HG02798 (cell line): ENCODE data around the gene ALK.

Experiments used
- ATAC-seq: cut with Tn5 transposase; IDR thresholded peaks from one replicate; pipeline ENCODE4 v1.9.1; 2021; ENCODE audit warnings: mild to moderate bottlenecking; ENCODE audit not compliant: unreplicated experiment, poor library complexity

Gene ALK

DNA sequence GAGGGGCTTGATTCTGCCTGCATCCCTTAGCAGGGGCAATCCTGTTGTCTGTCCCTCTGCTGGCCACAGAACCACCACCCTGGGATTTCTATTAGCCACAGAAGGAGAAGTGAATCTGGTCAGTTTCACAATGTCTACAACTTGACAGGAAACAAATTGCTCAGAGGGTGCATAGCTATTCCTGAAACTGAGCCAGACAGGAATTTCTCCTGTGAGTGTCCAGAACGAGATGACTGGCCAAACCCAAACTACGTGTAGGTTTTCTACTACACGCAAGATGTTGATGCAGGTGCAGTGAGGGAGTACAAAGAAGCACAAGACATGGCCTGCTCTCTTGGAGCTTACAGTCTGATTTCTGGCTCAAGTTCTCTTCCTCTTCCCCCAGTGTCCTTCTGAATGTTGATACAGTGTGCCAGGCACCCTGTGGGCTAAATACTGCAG, 604.3 kb downstream of the ALK start:
- ATAC-seq: peak; percentile 29

DNA sequence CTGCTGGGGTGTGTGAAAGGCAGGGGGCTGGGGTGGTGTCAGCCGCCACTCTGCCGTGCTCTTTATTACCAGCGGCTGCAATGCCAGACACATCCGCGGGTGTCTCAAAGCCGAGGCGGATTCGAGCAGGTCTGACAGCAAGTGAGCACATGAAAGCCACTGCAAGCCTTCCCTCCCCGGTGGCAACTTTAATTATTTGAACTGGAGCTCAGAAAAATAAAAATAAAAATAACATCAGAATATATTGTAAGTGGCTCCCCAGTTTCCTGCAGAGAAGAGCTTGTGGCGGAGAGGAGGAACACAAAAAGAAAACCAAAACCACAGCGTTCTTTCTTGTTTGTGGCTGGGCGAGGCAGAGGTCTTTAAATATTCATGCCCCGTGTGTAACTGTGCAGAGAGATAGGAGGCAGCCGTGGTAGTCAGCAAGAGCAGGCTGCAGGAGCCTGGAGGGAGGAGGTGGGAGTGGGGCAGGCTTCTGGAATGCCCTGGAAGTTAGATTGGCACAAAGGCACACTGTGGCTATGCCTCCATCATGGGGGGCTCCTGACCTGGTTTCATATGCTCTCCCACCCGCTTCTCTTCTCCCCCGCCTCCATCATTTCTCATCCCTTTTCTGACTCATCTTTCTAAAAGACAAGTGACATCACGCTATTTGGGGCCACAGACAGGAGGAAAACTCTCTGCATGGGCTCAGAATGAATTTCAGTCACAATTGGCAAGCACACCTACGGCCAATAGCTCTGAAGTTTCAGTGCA, 606.4 kb downstream of the ALK start:
- peak; percentile 82 for ATAC-seq

DNA sequence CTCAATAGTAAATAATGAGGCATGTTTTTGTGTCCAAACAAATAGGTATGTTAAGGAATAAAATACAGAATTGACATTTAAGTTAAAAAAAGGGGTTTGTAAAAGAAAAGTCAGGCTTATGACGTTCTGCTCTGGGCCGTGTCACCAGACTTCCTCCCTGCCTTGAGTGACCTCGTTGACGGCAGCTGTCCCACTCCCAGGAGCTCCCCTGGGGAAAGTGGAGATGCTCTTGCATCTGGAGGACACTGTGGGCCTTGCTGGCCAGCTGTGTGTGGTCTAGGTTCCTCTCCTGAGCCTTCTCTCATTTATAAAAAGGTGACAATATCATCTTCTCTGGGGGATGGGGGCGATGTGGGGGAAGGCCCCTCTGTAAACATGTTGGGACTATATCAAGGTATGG, 609.9 kb downstream of the ALK start:
- ATAC-seq: no peak

DNA sequence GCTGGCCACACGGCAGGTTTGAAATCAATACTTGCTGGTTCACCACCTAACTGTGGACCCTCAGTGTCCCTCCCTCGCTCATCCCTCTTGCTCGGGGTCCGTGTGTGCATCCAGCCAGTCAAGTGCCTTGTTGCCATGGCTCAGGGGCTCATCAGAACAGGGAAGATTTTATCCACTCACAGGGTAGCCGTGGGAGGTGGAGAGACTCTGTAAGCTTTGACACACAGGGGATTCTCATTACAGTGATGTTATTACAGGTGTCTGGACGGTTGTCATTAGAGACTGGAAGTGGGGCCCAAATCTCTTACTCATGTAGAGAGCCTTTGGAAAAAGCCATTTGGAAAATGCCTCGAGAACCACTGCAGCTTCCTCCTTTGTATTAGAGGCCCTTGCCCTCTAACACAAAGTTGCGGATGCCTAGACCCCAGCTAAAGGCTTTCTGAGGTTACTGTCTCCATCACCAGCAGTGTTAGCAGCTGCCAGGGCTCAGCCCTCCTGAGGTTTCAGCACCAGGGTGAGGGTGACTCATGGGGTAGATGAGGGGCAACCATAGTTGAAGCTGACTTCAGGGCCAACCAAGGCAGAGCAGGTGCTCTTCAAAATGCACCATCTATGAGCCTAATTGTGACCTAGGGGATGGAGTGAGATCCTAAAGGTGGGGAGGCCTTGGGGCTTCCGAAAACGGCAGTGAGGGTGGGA, 610.6 kb downstream of the ALK start:
- no peak for ATAC-seq

DNA sequence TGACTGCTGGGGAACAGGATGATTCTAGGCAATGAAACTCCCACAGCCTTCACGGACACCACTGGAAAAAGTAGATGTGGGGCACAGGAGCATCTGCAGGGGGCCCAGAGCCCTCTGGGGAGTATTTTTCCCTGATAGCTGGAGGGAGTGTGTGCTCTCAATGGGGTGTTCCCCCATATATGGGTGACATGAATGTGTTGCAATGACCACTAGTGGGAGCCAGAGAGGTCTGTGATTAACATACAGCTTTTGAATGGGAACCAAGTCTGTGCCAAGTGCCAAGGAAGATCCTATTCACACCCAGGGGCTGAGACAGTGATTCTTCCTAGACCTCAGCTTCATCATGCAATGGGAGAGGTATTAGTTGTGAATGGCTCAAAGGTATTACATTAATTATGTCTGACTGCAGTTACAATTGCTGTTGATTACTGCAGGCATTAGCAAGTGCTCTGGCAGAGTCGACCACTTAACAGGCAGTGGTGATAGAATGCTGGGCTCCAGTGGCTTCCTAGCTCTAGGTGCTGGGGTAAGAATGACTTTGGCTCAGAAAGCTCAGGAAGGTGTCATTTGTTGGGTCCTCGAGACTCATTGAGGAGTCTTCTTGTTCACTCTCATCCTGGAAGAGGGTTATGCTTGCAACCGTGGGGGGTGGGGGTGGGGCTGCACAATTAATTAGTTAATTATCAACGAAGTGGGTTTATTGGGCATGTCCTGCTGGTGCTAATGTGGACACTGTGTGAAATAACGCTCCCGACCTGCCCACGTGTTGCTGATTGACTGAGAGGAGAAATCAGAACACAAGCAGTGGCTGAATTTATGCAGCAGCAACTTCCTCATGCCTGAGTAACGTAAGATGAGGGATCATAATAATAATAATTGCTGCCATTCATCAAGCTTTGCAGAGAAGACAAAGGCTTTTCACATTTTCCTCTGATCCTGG, 612.0 kb downstream of the ALK start:
- peak; percentile 86 for ATAC-seq

DNA sequence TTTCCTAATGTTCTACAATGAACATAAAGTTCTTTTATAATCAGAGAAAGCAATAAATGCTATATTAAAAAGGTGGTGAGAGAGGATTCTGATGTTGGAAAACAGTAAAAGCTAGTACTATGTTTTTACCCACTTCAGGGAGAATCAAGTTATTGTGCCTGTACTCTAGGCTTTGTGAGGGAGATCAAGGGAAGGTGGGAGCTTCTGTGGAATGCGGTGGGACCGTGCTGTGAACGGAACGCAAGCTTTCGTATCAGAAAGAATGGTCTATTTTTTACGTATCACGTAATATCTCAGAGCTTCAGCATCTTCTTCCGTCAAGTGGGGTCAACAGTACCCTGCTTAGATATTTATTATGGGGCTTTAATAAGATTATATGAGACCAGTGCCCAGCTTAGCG, 613.0 kb downstream of the ALK start:
- no peak for ATAC-seq

DNA sequence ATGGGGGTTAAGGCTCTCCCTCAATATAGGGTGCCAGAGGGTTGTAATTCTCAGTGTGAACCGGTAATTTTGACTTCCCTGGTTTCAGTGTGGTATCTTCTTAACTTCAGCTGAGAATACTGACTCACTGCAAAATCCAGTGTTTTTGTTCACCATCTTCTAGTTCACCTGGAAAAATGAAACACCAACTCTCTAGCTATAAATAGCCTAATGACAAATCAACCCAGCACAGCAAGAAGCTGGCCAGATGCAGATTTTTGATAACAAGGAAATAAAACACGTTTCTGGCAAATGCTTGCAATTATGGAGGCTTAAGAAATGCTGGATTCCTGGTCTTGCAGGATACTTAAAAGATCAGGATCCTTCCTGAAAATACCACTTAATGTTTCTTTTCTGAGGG, 613.9 kb downstream of the ALK start:
- no peak for ATAC-seq

DNA sequence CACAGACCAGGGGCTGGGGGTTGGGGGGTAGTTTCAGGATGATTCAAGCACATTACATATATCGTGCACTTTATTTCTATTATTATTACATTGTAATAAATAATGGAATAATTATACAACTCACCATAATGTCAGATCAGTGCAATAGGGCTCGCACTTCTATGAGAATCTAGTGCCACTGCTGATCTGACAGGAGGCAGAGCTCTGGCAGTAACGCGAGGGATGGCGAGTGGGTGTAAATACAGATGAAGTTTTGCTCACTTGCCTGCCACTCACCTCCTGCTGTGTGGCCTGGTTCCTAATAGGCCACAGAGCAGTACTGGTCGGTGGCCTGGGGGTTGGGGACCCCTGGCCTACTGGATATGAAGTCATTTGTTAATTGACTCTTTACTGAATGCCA, 615.6 kb downstream of the ALK start:
- no peak for ATAC-seq

DNA sequence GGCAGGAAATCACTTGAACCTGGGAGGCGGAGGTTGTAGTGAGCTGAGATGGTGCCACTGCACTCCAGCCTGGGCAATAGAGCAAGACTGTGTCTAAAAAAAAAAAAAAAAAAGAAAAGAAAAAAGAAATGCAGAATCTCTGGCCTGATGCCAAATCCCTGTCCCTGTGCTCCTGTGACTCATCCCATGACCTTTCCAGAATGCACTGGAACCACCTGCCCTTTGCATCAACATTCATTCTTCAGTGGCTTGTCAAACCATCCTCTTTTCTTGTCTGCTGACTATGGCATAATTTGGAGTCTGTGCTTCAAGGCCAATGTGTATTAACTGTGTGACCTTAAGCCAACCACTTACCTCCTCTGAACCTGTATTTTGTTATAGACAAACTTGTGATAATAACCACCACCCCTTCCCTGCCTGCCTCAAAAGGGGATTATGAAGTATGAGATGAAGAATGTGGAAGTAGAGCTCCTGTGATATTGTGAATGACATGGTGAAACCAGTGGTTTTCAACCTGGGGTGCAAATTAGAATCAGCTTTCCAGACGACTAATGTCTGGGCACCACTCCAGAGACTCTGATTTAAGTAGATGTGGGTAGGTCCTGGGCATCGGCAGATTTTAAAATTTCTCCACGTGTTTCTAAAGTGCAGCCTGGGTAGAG, 616.9 kb downstream of the ALK start:
- no peak for ATAC-seq

DNA sequence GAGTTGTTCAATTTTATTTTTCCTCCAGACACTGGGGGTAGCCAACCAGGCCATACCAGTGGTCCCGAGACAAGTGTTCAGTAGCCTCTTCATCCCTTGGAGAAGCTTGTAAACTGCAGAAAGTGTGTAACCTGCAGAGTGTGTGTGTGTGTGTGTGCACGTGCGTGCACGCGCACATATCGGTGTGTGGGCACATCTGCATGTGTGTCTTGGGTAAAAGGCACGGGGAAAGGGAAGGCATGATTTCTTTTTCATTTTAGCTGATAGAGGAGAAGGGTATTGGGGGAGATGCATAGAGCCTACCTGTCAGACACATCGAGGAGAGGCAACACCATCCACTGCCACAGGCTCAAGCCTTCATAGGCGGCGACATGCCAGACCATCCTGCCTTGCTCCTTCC, 624.8 kb downstream of the ALK start:
- ATAC-seq: no peak

DNA sequence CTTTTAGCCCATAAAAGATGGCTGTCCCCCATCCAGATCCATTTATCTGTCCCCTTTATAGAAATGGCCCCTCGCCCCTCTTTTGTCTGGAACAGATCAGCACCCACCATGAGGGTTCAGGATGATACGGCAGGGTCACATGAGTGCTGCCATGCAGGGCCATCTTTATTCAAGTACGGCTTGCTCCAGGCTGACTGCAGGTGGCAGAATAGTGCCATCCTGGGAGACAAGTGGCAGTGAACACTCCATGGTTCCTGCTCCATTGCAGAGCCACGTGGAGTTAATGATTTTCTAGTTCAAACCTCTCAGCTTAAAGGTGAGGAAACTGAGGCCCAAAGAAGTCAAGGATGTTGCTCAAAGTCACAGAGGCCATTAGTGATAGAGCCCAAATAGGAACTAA, 625.5 kb downstream of the ALK start:
- no peak for ATAC-seq

DNA sequence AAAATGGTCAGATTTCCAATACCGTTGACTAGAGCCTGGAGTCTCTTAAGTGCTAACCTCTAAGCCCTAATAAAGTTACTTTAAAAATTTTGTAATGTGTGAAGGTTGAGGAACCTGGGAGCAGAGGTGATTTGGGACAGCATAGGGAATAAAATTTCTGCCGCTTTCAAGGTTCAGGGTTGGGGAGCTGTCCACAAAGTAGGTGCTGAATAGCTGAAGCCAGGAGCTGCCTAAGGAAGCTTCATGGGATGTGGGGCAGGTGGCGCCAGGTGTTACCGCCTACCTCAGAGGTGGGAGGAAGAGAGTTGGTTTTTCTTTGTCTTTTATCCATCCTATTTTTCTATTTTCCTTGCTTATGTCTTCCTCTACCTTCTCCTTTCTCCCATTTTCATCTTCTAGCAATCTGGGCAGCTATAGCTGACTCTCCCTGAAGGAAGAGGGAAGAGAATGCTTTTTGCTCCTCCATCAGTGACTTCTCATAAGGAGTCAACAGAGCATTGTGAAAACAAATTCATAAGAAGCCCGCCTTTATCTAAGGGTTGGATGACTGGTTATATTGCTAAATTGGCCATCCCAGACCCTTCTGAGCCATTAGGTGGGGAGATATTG, 627.5 kb downstream of the ALK start:
- ATAC-seq: no peak

DNA sequence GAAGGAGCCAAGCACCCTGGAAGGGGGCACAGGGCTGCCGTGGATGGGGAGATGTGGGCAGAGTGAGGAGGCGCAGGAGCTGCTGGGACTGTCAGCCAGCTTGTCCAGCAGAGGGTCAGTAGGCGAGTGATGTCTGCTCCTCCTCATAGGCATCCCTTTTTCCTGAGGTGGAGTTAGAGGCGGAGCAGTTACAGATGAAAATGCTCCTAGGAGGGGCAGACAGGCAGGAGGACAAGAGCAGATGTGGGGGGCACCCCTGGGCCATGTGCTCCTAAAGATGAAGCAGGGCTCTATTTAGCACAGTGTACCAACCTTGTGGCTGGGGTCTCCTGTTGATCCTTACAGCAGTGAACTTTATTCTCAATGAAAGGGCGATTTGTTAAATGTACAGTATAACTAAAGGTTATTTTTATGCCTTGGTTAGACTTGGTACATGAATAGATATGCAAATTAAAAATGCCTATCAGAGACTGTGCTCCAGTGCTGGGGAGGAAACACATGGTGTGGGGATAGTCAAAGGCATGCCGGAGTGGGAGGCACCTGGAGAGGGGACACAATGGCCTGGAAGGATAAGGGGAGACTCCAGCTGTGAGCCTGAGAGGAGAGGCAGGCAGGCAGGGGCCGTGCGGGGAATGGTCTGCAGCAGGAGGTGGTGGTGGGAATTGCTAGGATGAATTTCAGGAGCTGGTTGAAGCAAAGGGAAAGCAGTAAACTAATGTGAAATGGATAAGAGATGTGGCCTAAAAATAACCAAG, 630.9 kb downstream of the ALK start:
- no peak for ATAC-seq

DNA sequence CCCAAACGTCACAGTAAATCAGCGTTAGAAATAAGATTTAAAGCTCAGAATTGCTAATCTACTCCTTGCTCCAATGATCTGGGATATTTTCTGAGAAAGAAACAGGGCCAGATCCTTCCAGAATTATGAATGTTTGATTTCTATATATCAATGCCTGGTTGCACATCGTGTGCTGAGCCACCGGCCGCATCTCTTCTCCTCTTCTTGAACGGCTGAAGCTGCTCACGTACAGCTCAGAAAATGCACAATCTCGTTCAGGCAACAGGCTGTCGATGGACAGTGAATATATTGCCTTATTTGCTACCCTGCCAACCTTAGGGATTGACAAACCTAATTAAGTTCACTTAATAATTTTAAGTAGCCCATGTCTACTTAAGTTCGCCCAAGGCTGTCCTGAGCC, 636.7 kb downstream of the ALK start:
- ATAC-seq: no peak

DNA sequence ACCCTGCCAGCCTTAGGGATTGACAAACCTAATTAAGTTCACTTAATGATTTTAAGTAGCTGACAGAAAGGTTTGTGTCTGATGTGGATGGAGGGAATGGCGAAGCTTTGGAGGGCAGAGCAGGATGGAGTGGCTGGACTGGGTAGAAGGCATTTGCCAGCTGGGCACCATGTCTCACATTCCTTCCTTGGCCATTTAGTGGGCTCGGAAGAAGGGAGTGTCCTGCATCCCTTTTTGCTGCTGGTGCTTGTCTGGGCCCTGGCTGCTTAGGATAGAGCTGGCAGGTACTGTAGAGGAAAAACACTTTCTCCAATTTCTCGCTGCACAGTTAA, 639.5 kb downstream of the ALK start:
- ATAC-seq: no peak

DNA sequence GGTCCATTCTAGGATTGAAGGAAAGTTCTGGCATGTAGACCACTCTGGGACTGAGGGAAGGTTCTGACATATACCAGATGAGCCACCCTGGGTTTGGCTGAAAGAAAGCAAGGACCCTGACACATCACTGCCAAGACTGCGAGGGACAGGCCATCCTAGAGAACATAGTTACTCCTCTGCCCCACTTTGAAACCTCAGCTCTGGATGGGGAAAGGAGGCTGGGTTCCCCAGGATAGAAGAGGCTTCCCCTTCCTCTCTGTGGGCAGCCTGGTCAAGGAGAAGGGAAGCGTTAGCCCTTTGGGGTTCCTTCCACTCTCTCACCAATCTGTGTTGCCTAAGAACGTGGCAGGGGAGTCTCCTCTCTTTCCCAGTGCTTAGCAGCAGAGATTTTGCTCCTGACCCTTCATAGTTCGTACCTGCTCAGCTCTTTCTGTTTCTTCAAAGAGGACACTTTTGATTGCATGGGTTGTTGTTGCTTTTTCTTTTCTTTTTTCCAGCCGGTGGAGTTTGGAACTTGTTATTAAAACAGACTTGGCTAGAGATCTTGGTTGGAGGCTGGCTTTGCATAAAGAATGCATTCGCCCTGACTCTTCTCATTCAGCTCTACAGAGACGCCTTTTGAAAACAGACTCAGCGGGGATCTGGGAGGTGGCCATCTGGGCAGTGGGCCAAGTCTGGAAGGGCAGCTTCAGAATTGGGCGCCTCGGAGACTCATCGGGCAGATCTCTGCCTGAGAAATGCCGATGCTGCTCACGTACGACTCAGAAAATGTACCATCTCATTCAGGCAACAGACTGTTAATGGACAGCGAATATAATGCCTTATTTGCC, 640.1 kb downstream of the ALK start:
- no peak for ATAC-seq

DNA sequence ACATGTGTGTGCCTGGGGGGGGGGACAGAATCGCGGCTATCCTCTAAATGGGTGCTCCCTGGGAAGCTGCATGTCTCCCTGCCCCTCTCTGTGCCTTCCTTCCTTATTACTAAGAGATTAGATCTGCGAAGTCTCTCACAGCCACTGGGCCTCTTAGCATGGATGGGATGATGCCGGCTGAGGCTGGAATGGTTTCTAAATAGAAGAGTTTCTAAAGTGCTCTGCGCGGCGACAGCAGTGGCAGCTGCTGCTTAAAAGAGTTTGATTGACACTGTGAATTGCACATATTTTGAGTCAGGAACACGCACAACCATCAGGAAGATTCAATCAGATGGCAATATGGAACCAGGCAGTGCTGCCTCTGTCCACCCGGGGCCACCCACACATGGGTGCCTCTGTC, 642.4 kb downstream of the ALK start:
- ATAC-seq: no peak

DNA sequence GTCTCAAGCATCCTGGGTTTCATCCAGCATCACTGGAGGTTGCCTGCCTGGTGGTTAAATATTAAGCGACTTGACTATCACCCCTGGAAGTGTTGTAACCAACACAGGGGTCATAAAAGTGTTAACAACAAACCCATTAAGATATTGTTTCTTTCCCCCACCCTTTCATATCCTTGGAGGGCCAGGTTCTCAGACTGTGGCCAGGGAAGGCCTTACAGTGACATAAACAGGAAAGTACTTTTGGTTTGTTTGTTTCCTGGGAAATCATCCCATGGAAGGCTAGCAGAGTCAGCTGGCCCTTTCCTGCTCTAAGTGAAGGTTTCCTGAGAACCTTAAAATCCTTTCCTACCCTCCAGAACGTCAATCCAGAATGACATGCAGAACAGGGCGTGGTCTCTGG, 645.2 kb downstream of the ALK start:
- ATAC-seq: no peak

DNA sequence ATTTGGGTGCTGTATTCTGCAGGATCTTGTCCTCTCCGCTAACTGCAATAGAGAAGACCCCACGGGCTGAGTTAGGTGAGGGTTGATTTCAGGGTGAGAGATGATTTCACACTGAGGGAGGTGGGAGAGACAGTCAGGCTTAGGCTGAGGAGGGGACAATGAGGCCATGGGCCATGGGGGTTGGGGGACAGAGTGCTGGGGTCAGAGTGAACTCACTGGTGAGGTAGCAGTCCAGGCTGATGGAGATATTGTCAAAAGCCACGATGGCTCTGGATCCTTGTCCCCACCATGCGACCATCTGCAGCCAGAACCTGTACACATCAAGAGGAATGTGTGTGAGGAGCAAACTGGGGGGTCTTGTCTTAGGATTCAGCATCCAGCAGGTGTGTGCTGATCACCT, 646.2 kb downstream of the ALK start:
- no peak for ATAC-seq
